ENCODE data around the gene CROCC2.

CROCC2 gene

DNA sequence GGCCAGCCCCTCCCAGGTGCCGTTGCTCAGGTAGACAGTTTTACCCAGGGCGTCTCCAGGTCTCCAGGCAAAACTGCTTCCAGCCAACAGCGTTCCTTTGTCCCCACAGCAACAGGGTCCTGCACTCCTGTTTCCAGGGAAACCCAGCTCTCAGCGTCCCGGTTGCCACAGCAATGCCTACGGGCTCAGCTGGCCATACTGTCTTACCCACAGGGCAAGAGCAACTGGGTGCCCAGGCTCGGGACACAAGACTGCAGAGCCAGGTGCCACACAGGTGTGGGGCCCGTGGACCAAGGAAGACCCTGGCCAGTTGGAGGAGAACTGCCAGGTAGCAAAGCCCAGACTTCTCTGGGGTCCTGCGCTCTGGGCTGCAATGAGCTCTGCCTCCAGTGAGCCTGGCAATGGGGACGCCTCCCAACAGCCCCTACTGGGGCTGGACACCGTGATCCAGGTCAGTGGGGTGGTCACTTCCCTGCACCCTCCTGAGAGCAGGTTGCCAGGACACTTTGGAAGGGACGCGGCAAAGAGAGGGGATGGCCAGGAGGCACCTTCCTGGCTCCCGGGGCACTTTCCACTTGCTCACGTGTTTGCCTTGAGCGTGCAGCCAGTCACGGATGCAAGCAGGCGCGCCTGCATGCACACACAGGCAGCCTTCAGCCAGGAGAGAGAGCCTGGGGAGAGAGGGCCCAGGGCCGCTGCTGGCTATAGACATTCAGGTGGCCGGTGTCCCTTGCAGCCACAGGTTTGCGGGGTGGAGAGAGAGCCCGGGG, at the start of gene CROCC2:
Gene CROCC2, plus strand, starts transcription at position 196 of the 770 bp plus-strand sequence. Its CDS starts 178 bp downstream, at position 374.
- in situ Hi-C loops (cut with MboI; ENCODE audit: low sequenced_read_pairs), result no loop called here

DNA sequence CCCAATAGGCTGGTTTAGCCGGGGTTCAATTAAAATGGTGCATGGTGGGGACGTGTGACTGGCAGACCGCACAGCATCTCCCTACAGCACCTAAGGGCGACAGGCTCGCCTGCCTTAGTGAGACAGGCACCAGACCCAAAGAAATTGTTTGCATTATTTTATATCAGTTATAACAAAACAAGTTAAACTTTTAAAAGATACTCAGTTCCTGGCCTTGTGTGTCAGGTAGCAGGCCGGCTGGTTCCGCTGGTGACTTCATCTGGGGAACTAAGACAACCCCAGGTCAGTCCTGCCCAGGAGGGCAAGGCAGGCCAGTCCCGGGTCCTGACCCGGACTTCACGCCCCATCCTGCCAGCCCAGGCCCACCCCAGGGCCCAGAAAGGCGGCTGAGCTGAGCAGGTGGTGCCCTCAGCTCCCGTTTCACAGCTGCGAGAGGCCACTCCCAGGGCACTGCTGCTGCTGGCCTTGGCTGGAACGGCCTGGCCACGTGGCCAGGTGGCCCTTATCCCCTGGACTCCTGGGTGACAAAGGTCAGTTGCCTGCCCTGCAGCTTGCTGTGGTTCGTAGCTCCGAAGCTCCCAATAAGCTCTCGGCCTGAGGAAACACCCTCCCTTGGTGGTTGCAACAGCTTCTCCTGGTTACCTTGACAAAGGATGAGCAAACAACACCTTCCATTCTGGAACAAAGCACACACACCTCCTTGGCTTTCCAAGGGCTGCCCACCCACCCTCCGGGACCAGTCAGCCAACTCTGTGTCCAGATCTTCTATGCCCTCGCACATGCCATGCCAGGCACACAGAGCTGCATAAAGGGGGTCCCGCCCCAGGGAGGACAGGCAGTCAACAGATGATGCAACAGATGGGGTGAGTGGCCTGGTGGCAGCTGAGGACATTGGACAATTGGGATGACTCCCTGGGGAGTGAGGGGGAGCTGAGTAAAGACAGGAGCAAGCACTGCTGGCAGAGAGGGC, 48.8 kb upstream of the CROCC2 start:
- in situ Hi-C loops (cut with MboI; ENCODE audit: low sequenced_read_pairs), result no loop called here

DNA sequence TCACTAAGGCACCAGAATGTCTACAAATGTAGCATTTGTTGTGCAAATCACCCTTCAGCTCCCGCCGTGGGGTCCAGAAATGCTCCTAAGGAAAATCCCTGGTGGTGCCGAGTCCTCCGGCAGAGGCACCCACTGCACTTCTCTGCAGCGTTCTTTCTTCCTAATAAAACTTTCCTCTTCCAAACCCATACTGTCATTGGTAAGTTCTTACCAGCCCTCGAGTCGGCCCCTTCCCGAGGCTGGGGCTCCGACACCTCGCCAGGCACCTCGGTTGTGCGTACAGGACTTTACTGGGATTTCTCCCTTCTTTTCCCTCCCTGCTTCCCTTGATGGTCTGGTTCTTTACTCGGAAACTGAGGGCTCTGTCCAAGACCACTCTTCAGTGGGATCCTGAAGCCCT, 47.8 kb upstream of the CROCC2 start:
- in situ Hi-C loops (cut with MboI; ENCODE audit: low sequenced_read_pairs), result no loop called here

DNA sequence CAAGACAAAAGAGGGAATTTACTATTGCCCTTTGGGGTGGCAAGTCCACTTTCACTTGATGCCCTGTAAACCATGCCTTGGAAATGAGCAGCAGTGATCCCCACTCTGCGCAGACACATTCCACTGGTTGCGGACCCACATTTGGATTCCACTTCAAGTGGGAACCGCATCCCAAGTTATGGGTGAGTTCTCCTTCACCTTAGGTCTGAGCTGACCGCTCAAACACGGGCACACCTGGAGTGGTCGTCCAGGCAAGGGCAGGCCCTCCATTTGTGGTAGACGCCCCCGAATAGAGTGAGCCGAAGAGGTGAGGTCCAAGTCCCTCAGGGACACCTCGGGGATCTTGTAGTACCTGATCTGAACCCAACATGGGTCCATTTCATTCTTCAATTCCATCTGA, 47.3 kb upstream of the CROCC2 start:
- in situ Hi-C loops (cut with MboI; ENCODE audit: low sequenced_read_pairs), result no loop called here

- in situ Hi-C loops (cut with MboI; ENCODE audit: low sequenced_read_pairs), result no loop called here
Observed at GRCh38 chr2:240861547-240861946, 44.6 kb upstream of the CROCC2 start.

- in situ Hi-C loops (cut with MboI; ENCODE audit: low sequenced_read_pairs), result no loop called here
Observed at GRCh38 chr2:240864475-240864874, 41.7 kb upstream of the CROCC2 start.

- in situ Hi-C loops (cut with MboI; ENCODE audit: low sequenced_read_pairs), result no loop called here
Observed at GRCh38 chr2:240865391-240865790, 40.7 kb upstream of the CROCC2 start.

DNA sequence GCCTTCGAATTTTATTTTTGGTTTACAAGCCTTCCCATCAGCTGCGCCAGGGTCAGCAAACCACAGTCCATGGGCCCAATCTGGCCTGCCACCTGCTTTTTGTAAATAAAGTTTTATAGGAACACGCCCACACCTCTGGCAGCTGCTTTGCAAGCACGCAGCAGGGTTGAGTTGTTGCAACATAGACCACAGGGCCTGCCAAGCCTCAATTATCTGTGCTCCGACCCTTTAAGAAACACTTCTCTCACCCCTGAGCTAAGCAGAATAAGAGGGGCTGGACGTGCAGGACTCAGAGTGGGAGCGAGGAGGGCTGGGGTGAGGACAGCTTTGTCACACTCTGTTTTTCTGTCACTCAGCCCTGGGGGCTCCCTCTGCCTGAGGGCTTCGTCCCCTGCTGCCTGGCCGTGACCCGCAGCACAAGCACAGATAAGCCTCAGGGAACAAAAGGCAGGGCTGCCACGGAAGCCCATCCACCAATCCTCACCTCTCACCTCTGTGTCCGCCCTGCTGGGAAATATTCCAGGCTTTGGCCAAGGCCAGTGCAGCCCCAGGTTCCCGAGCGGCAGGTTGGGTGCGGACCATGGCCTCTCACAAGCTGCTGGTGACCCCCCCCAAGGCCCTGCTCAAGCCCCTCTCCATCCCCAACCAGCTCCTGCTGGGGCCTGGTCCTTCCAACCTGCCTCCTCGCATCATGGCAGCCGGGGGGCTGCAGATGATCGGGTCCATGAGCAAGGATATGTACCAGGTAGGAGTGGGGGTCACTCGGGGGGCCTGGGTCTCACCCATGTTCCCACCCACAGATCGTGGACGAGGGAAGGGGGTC, 37.6 kb upstream of the CROCC2 start, which contains the start of gene AGXT:
Gene AGXT, plus strand, starts transcription at position 539 of the 823 bp plus-strand sequence. Its CDS starts 42 bp downstream, at position 581.
- in situ Hi-C loops (cut with MboI; ENCODE audit: low sequenced_read_pairs), result no loop called here

DNA sequence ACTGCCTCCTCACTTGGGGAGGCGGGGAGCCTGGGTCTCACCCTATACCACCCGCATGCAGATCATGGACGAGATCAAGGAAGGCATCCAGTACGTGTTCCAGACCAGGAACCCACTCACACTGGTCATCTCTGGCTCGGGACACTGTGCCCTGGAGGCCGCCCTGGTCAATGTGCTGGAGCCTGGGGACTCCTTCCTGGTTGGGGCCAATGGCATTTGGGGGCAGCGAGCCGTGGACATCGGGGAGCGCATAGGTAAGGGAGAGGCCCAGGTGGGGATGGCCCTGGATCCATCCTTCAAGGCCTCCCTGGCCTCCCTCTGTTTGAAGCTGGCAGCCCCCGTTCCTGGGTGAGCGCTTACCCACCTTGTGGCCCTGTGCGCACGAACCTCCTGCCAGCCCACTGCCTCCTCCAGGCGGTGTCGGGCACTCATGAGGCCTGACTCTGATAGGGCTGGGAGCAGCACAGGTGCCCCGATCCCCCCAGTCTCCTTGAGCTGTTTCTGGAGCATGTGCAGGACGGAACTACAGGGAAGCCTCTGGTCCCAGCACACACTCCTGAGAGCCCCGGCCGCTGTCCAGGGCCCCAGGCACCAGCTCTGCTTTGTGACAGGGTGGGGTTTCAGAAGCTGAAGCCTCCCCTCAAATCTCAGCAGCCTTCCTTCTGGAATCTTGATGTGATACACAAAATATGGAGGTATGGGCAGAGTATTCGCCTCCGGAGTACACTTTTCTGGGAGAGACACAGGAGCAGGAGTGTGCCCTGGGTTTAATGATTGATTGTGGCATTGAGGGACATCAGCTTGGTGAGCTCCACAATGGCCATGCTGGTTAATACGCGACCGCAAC, 36.8 kb upstream of the CROCC2 start:
- in situ Hi-C loops (cut with MboI; ENCODE audit: low sequenced_read_pairs), result no loop called here

DNA sequence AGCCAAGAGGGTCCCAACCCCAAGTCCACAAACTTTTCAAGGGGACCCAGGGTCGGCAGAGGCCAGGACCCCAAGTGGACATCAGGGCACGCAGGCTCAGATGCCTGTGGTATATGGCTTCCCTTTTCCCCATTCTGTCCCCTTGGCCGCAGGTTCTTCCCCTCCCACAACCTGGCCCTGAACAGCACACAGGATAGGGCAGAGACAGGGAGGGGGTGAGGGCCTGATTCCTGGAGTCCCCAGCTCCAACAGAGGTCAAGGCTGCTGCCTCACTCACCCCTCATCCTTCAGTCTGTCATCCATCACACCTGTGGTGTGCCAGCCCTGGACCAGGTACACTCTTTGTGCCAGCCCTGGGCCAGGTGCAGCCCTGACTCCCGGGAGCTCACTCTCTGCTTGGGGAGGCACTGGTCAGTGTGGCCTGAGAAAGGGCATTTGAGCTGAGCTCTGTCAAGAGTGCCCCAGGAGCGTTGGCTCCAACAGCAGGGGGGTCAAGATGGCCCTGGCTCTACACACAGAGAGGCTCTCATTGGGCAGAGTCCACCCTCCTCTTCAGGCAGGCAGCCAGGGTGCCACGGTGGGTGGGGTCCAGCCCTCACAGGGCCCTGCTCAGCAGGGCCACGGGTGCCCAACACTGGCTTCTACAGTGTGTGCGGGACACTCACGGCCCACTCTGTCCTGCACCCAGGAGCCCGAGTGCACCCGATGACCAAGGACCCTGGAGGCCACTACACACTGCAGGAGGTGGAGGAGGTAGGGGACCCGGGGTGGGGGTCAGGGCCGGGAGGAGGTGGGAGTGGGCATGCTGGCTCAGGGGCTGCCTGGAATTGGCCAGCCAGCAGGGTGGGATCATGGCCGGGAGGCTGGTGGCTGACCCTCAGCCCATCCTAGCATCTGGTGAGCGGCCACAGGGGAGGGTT, 35.9 kb upstream of the CROCC2 start:
- in situ Hi-C loops (cut with MboI; ENCODE audit: low sequenced_read_pairs), result no loop called here

DNA sequence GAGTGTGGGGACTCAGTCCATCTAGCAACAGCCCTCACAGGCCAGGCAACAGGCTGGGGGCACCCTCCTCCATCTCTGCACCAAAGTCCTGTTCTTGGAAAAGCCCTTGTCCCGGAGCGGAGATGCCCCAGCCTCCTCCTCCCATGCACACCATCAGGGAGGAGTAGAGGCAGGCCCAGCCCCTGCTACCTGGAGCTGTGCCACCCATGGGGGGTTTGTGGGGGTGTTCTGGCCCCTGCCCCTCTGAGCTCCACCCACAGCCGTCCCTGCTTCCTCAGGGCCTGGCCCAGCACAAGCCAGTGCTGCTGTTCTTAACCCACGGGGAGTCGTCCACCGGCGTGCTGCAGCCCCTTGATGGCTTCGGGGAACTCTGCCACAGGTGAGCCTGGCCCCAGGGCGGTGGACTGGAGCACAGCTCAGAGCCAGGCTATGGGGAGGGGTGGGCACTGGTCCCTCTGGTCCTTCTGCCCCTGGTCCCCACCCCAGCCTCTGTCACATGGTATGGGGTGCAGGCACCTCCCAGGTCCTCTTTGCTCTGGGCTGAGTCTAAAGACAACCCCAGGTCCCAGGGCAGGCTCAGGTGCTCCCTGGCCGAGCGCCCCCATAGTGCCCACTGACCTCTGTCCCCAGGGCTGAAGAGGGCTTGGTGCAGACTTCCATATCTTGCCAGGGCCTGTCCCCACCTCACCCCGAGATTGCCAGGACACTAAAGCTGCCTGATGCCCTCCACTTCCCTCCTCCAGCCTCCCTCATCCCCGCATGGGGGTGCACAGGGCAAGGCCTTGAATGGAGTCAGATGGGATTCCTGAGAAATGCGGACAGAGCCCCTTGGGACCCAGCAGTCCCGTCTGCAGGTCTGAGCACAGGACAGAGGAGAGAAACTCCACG, 34.8 kb upstream of the CROCC2 start:
- in situ Hi-C loops (cut with MboI; ENCODE audit: low sequenced_read_pairs), result no loop called here

DNA sequence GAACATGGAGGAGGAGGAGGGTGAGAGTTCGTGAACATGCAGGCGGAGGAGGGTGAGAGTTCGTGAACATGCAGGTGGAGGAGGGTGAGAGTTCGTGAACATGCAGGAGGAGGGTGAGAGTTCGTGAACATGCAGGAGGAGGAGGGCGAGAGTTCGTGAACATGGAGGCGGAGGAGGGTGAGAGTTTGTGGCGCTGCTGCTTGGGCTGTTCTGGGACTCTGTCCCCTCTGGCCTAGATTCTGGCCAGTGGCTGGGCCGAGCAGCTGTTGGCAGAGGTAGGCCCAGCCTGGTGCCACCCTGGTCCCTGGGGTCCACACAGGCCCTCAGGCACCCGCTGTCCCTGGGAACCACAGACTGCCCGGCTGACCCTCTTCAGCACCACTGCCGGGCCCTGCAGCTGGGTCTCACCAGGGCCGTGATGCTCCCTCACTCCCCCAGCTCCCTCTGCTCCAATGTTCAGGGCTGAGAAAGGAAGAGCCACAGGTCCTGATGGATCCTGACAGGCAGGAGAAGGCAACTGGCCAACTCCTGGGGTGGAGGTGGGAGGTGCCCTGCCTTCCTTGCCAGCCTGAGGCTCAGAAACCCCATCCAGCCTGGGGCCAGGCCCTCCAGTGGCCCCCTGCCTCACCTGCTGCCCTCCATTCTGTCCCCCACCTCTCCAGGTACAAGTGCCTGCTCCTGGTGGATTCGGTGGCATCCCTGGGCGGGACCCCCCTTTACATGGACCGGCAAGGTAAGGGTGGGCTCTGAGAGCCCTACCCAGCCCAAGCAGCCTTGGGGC, 33.6 kb upstream of the CROCC2 start:
- in situ Hi-C loops (cut with MboI; ENCODE audit: low sequenced_read_pairs), result no loop called here

- in situ Hi-C loops (cut with MboI; ENCODE audit: low sequenced_read_pairs), result no loop called here
Observed at GRCh38 chr2:240873098-240873788, 32.9 kb upstream of the CROCC2 start.

- in situ Hi-C loops (cut with MboI; ENCODE audit: low sequenced_read_pairs), result no loop called here
Observed at GRCh38 chr2:240873805-240874714, 32.1 kb upstream of the CROCC2 start.

- in situ Hi-C loops (cut with MboI; ENCODE audit: low sequenced_read_pairs), result no loop called here
Observed at GRCh38 chr2:240874715-240875227, 31.4 kb upstream of the CROCC2 start.
